GM19468 (cell line): ENCODE measurements around the gene BICC1.

Source experiments
- ATAC-seq: cut with Tn5 transposase; IDR thresholded peaks from one replicate; pipeline ENCODE4 v1.9.1; 2021; ENCODE audit warnings: mild to moderate bottlenecking, moderate library complexity, moderate number of reproducible peaks; ENCODE audit not compliant: unreplicated experiment; ENCODE audit errors: extremely low read depth

Gene BICC1

GRCh38 chr10:58512491-58513187 is at the start of gene BICC1:
TSS of gene BICC1 (plus strand) at chr10:58512872. CDS start at chr10:58513144, 272 bp downstream.
- no peak for ATAC-seq

GRCh38 chr10:58464956-58465355 is 47.7 kb upstream of the BICC1 start:
- ATAC-seq: no peak

- ATAC-seq: no peak
These were observed 47.0 kb upstream of the BICC1 start for GRCh38 chr10:58465629-58466028.

- no peak for ATAC-seq
These were observed 44.6 kb upstream of the BICC1 start for GRCh38 chr10:58467931-58468635.

GRCh38 chr10:58473976-58474375 is 38.7 kb upstream of the BICC1 start:
- ATAC-seq: no peak

- ATAC-seq: no peak
These were observed 37.1 kb upstream of the BICC1 start for GRCh38 chr10:58475322-58476277.

GRCh38 chr10:58477122-58477521 is 35.5 kb upstream of the BICC1 start:
- ATAC-seq: no peak

GRCh38 chr10:58477902-58478301 is 34.8 kb upstream of the BICC1 start:
- no peak for ATAC-seq

GRCh38 chr10:58479045-58479444 is 33.6 kb upstream of the BICC1 start:
- no peak for ATAC-seq

- ATAC-seq: no peak
These were observed 32.4 kb upstream of the BICC1 start for GRCh38 chr10:58480321-58480720.

- ATAC-seq: no peak
These were observed 31.0 kb upstream of the BICC1 start for GRCh38 chr10:58481569-58482109.

GRCh38 chr10:58486821-58487220 is 25.9 kb upstream of the BICC1 start:
- no peak for ATAC-seq

- no peak for ATAC-seq
These were observed 23.8 kb upstream of the BICC1 start for GRCh38 chr10:58488921-58489320.

GRCh38 chr10:58502956-58503355 is 9.7 kb upstream of the BICC1 start:
- ATAC-seq: no peak

GRCh38 chr10:58508316-58508715 is 4.4 kb upstream of the BICC1 start:
- no peak for ATAC-seq

- no peak for ATAC-seq
These were observed 744 bp upstream of the BICC1 start for GRCh38 chr10:58511765-58512490.

GRCh38 chr10:58513188-58514110 is 777 bp downstream of the BICC1 start:
- no peak for ATAC-seq

GRCh38 chr10:58514111-58514770 is 1.6 kb downstream of the BICC1 start:
- ATAC-seq: no peak
